Neuronal stem cell (in vitro differentiated cells): Measurements from ENCODE around the gene YIF1A.

Source experiments
- DNase-seq: peaks from one replicate; pipeline ENCODE4 v3.0.0-alpha.2; 2013; ENCODE audit warnings: low spot score
- H2AFZ ChIP-seq: one replicate; pipeline ENCODE4 v1.6.1; 2013; ENCODE audit warnings: mild to moderate bottlenecking, low read length, inconsistent platforms
- H2AK5ac ChIP-seq: 2 replicates; pipeline ENCODE4 v1.6.1; 2013; ENCODE audit warnings: low read depth, mild to moderate bottlenecking, inconsistent platforms, low read length, moderate library complexity, mixed read lengths
- H2BK120ac ChIP-seq: 2 replicates; pipeline ENCODE4 v1.6.1; 2013; ENCODE audit warnings: low read depth, mild to moderate bottlenecking, inconsistent platforms, low read length, moderate library complexity, mixed read lengths
- H2BK12ac ChIP-seq: one replicate; pipeline ENCODE4 v1.6.1; 2013; ENCODE audit warnings: low read length, inconsistent platforms
- H2BK15ac ChIP-seq: 2 replicates; pipeline ENCODE4 v1.6.1; 2013; ENCODE audit warnings: mild to moderate bottlenecking, low read length, inconsistent platforms, mixed read lengths
- H2BK5ac ChIP-seq: one replicate; pipeline ENCODE4 v1.6.1; 2013; ENCODE audit warnings: inconsistent platforms, mild to moderate bottlenecking, low read length, moderate library complexity
- H3K14ac ChIP-seq: one replicate; pipeline ENCODE4 v1.6.1; 2013; ENCODE audit warnings: low read length, inconsistent platforms
- H3K18ac ChIP-seq: 2 replicates; pipeline ENCODE4 v1.6.1; 2013; ENCODE audit warnings: low read length, inconsistent platforms
- H3K23ac ChIP-seq: 2 replicates; pipeline ENCODE4 v1.6.1; 2013; ENCODE audit warnings: low read depth, mild to moderate bottlenecking, mixed read lengths, low read length, inconsistent platforms; ENCODE audit not compliant: poor library complexity
- H3K27ac ChIP-seq: replicated peaks from 3 replicates; pipeline ENCODE4 v1.5.1; 2013; ENCODE audit warnings: low read length, inconsistent platforms
- H3K27me3 ChIP-seq, 3 experiments: 2 replicates each; pipeline ENCODE4 v1.6.1; 2013; ENCODE audit warnings: low read length in 3 of 3, mild to moderate bottlenecking in 2 of 3, inconsistent platforms in 1 of 3, low read depth in 1 of 3, mixed read lengths in 1 of 3, moderate library complexity in 1 of 3; ENCODE audit not compliant: control insufficient read depth in 3 of 3, insufficient read depth in 3 of 3
- H3K36me3 ChIP-seq, 2 donors: replicated peaks in 1 of 2; 2 replicates each; pipeline ENCODE4 v1.6.1; 2013; ENCODE audit warnings: low read length in 2 of 2; ENCODE audit not compliant: control insufficient read depth in 2 of 2, insufficient read depth in 2 of 2
- H3K4ac ChIP-seq: 2 replicates; pipeline ENCODE4 v1.6.1; 2013; ENCODE audit warnings: inconsistent platforms, mild to moderate bottlenecking, low read length, moderate library complexity
- H3K4me1 ChIP-seq, 2 donors: 1 replicate in 1 of 2; 2 replicates in 1 of 2; pipeline ENCODE4 v1.6.1; 2013; ENCODE audit warnings: low read length in 2 of 2, low read depth in 1 of 2; ENCODE audit not compliant: control insufficient read depth in 2 of 2, insufficient read depth in 1 of 2
- H3K4me2 ChIP-seq: one replicate; pipeline ENCODE4 v1.6.1; 2013; ENCODE audit warnings: mild to moderate bottlenecking, low read length, inconsistent platforms; ENCODE audit not compliant: insufficient read depth, poor library complexity, severe bottlenecking
- H3K4me3 ChIP-seq, 2 donors: 2 replicates each; pipeline ENCODE4 v1.5.1; 2013; ENCODE audit warnings: low read length in 2 of 2, mild to moderate bottlenecking in 2 of 2, inconsistent platforms in 1 of 2, moderate library complexity in 1 of 2
- H3K79me1 ChIP-seq: one replicate; pipeline ENCODE4 v1.6.1; 2013; ENCODE audit warnings: low read depth, mild to moderate bottlenecking, inconsistent platforms, low read length, moderate library complexity
- H3K9ac ChIP-seq: one replicate; pipeline ENCODE4 v1.6.1; 2013; ENCODE audit warnings: mild to moderate bottlenecking, low read depth, low read length, inconsistent platforms; ENCODE audit not compliant: poor library complexity
- H3K9me3 ChIP-seq, 2 donors: replicated peaks in 1 of 2; 2 replicates each; pipeline versions ENCODE3 to v1.6.1; 2013; ENCODE audit warnings: low read length in 2 of 2, mild to moderate bottlenecking in 2 of 2, inconsistent platforms in 1 of 2, low read depth in 1 of 2, mixed read lengths in 1 of 2, moderate library complexity in 1 of 2; ENCODE audit not compliant: control insufficient read depth in 2 of 2, insufficient read depth in 1 of 2
- H4K8ac ChIP-seq: one replicate; pipeline ENCODE4 v1.6.1; 2013; ENCODE audit warnings: low read depth, mild to moderate bottlenecking, inconsistent platforms, low read length, moderate library complexity
- H4K91ac ChIP-seq: one replicate; pipeline ENCODE4 v1.6.1; 2013; ENCODE audit warnings: low read length, low read depth, mild to moderate bottlenecking, inconsistent platforms; ENCODE audit not compliant: poor library complexity
- WGBS, 2 donors: extraction: QIAGEN DNeasy Blood & Tissue Kit; methylation state at CpG; one replicate each; pipeline ENCODE4 v1.1.7; 2013; ENCODE audit warnings: missing lambda C conversion rate in 2 of 2, mixed read lengths in 1 of 2; ENCODE audit not compliant: insufficient read length in 2 of 2, insufficient replicate concordance in 1 of 2; ENCODE audit errors: extremely low coverage in 2 of 2; 5-methylcytosine and 5-hydroxymethylcytosine counted together

YIF1A gene

GRCh38 chr11:66268952-66269905 is 19.7 kb downstream of the YIF1A start:
- peak overlapping the region; percentile 98 for H3K27ac ChIP-seq
- no peak overlapping the region for H3K14ac ChIP-seq
- no peak overlapping the region for H2BK120ac ChIP-seq
- H3K4me1 ChIP-seq: peaks cover 6% of the 10 kb centered on the region in 2 donors
- no peak for DNase-seq
- peak overlapping the region; percentile 95 for H3K18ac ChIP-seq
- H3K9me3 ChIP-seq: no peaks in the 10 kb centered on the region
- H3K4me3 ChIP-seq: peak overlapping the region; percentile 87 to 94
- peak overlapping the region; percentile 10 for H2BK12ac ChIP-seq
- peaks cover 51 to 64% of the 10 kb centered on the region in 2 donors for H3K36me3 ChIP-seq
- H3K23ac ChIP-seq: peak overlapping the region; percentile 32
- H3K27me3 ChIP-seq: no peaks in the 10 kb centered on the region
- peak overlapping the region; percentile 85 for H2BK15ac ChIP-seq
- H3K4me2 ChIP-seq: peak overlapping the region; percentile 85
- peak overlapping the region; percentile 99 for H3K9ac ChIP-seq
- peak overlapping the region; percentile 98 for H2BK5ac ChIP-seq
- peak overlapping the region; percentile 91 for H2AFZ ChIP-seq
- H3K4ac ChIP-seq: peak overlapping the region; percentile 94
- WGBS, 2 donors: no CpG with 5 or more reads among the region's 32 CpGs
- peaks cover 8% of the 10 kb centered on the region for H3K79me1 ChIP-seq
- H2AK5ac ChIP-seq: peak overlapping the region; percentile 66
- H4K8ac ChIP-seq: no peak overlapping the region
- H4K91ac ChIP-seq: no peak overlapping the region

- Histone ChIP-seq H2BK15ac (peak within 1 kb of the TSS; percentile 85), H2AK5ac (peak within 1 kb of the TSS; percentile 66), H3K9ac (peak within 1 kb of the TSS; percentile 99), H4K8ac (no peak within 1 kb of the TSS), H4K91ac (no peak within 1 kb of the TSS), H3K27ac (peak within 1 kb of the TSS; percentile 98), H2BK12ac (peak within 1 kb of the TSS; percentile 10), H3K36me3 (peaks cover 52 to 64% of the 10 kb centered on the region in 2 donors), H3K79me1 (peaks cover 8% of the 10 kb centered on the region), H3K4me2 (peak within 1 kb of the TSS; percentile 85), H3K18ac (peak within 1 kb of the TSS; percentile 100), H2AFZ (peak within 1 kb of the TSS; percentile 91), H3K27me3 (no peaks in the 10 kb centered on the region), H2BK120ac (no peak within 1 kb of the TSS), H3K4me1 (peaks cover 6% of the 10 kb centered on the region in 2 donors), H3K9me3 (no peaks in the 10 kb centered on the region), H3K4me3 (peak within 1 kb of the TSS; percentile 87 to 94), H3K23ac (peak within 1 kb of the TSS; percentile 98), H3K4ac (peak within 1 kb of the TSS; percentile 94), H3K14ac (peak within 1 kb of the TSS; percentile 99), H2BK5ac (peak within 1 kb of the TSS; percentile 98)
- no CpG with 5 or more reads among the region's 64 CpGs for WGBS, 2 donors
- peak; percentile 100 for DNase-seq
Observed at GRCh38 chr11:66268244-66268951, 20.5 kb downstream of the YIF1A start, which contains the start of gene RAB1B. Gene RAB1B, plus strand, starts transcription at chr11:66268639. Its CDS starts 41 bp downstream, at chr11:66268680.

- Histone ChIP-seq H4K91ac (no peak overlapping the region), H3K79me1 (peaks cover 11% of the 10 kb centered on the region), H3K27me3 (no peaks in the 10 kb centered on the region), H2BK12ac (no peak overlapping the region), H3K9ac (peak overlapping the region; percentile 77), H2AFZ (peak overlapping the region; percentile 86), H2AK5ac (peak overlapping the region; percentile 47), H2BK120ac (no peak overlapping the region), H3K4ac (no peak overlapping the region), H3K23ac (peak overlapping the region; percentile 91), H3K9me3 (no peaks in the 10 kb centered on the region), H2BK5ac (no peak overlapping the region), H3K18ac (peak overlapping the region; percentile 53), H3K4me3 (peak overlapping the region; percentile 77 to 87), H2BK15ac (peak overlapping the region; percentile 83), H3K14ac (peak overlapping the region; percentile 3), H3K27ac (peak overlapping the region; percentile 83), H3K4me2 (peak overlapping the region; percentile 74), H3K4me1 (peaks cover 6% of the 10 kb centered on the region in 2 donors), H3K36me3 (peaks cover 51 to 64% of the 10 kb centered on the region in 2 donors), H4K8ac (no peak overlapping the region)
- peak; percentile 86 for DNase-seq
- WGBS, 2 donors: no CpG with 5 or more reads among the region's 61 CpGs
Observed at GRCh38 chr11:66267379-66268243, 21.3 kb downstream of the YIF1A start.
